Mucosa of gallbladder (tissue), 1 donor: ENCODE results near the gene ATP1A1. TPM values are rescaled to one million over a fixed set of nuclear protein-coding genes. Genes with fewer than 3 reads are reported as not detected.

Experiments used
- DNase-seq: peaks from one replicate; pipeline ENCODE4 v3.0.0-alpha.2; 2020; ENCODE audit warnings: low spot score
- total RNA-seq: library from RNA; stranded (reverse); gene quantifications from one replicate; pipeline ENCODE4 v1.2.1, GENCODE V29; 2021
- donor health status: DM: no; HTN: no; CAD: no.

Gene ATP1A1
- total RNA-seq, 1 donor from 2014 or later, result 2,502 TPM

- DNase-seq, result peak; percentile 4
Observed at GRCh38 chr1:116414364-116414763, 41.3 kb downstream of the ATP1A1 start.

GRCh38 chr1:116415200-116415698 is 42.2 kb downstream of the ATP1A1 start:
- DNase-seq, result no peak

DNA sequence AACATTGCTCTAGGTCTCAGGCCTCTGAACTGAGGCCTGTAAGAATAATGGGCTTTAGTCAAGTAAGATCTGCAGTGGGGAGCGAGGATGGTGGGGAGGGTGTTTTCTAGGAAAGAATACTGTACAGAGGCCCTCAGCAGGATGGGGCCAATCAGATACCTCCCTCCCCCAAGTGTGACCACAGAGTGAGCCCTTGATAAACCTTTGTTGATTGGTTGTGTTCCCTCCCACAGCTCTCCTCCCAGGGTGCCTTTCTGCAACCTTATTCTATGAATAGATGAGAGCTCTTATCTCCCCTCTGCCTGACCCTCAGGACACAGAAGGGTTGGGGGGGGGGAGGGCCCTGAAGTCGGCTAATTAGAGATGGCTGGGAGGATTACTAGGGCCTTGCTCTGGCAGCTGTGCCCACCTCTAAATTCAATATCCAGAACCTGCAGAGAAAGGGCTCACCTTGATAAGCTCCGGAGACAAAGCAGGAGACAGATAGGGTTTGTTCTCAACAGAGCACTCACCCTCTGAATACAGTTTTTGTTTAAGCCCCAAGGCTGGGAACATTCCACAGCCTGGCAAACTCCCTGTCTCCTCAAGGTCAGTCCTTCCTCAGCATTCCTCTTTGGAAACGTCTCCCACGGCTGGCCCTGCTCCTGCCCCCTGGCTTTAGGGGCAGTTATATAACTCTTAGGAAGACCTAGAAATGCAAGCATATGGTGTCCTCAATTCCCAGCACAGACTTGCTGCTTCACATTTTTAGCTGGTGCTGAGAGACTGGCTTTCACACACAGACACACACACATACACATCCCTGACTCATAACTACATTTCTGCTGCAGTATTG is 42.9 kb downstream of the ATP1A1 start:
- no peak for DNase-seq

GRCh38 chr1:116416854-116417513 is 43.9 kb downstream of the ATP1A1 start:
- no peak for DNase-seq

DNA sequence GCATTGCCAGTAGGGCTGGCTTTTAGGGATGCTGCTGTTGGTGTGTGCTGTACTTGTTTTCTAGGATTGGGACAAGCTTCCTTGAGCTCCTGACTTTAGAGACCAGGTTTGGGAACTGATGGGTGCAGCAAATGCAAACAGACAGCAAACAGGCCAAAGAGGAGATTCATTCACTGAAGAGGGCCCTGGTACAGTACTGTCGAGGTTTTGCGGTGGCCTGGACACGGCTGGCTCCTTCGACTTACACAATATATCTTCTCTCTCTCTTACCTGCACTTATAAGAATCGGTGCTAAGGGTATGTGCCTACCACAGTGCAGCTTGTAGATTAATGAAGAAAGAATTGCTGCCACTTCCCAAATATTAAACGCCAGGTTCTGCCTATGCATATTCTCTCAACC is 44.6 kb downstream of the ATP1A1 start:
- DNase-seq, result no peak

DNA sequence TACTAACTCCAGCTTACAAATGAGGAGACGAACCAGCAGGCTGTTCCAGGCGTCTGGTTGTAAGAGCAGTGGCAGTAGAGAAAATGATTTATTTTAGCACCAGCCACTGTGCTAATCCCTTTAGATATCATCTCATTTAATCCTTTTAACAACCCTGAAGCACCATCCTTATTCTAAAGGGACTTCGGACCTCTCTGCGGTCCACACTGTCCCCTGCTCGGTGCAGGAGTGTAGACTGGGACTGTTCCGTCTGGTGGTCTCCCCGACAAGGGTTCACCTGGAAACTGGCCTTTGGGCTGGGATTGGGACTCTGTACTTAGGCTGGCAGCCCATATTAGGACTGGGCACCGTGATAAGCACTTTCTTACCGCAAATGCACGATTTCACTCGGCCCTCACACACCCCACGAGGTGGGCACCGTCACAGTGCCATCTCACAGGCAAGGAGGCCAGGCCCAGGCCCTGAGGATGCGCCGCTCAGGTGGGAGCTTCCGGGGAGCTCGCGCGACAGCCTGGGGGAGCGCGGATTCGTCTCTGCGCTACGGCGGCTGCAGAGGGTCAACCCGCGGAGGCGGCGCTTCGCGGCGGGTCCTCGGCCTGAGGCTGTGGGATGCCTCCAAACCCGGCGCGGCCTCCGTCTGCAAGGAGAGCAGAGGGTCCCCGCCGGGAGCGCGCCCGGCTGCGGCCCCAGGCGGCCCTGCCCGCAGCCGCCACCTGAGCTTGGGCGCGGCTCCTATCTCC is 45.2 kb downstream of the ATP1A1 start:
- DNase-seq, result peak; percentile 81

GRCh38 chr1:116420417-116421200 is 47.6 kb downstream of the ATP1A1 start:
- DNase-seq, result no peak

DNA sequence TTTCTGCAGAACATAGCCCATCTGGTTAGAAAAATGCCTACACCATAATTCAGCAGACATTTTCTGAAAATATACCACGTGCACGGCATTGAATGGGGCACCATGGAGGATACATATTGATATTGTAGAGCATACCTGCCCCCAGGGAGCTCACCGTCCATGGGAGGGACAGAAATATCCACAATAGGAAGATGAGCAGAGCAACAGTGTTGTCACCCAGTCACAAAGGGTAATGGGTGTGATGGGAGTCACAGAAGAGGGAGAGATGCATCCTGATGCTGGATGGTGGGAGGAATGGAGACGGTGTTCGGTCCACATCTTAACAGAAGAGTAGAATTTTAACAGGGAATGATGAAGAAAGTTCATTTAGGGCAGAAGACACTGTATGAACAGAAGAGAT is 51.4 kb downstream of the ATP1A1 start:
- no peak for DNase-seq

GRCh38 chr1:116424863-116425262 is 51.8 kb downstream of the ATP1A1 start:
- DNase-seq, result no peak

DNA sequence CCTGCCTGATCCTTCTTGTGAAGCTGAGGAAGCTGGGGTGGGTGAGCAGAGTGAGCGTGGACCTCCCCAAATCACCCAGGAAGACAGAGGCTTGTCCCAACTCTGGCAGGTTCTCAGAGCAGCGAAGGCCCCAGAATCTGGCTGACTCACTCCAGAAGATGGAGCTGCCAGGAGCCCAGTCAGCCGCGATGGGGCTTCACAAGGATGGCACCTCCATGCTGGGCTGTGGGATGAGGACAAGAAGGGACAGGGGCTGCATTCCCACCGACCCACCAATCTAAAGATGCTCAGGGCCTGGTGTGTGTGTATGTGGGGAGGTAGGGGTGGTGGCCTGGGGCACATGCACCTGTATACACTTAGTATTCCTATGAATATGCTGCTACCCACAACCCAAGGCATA is 52.9 kb downstream of the ATP1A1 start:
- DNase-seq, result no peak

DNA sequence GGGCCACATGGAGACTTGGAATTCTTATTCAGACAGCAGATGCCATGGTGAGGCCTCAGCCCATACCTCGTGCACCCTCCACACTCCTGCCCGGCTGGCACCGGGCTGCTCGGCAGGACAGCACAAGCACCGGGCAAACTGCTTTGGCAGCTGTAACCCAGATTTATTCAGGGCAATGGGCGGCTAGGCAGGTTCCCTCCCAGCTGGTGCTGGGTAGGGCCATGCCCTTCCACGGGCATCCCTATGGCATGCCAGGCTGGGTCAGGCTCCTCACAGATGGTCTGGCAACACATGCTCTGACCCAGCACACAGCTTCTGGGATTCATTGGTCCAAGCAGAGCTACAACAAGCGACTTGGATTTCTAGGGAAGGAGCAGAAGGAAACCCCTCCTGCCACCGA is 53.4 kb downstream of the ATP1A1 start:
- DNase-seq, result no peak

DNA sequence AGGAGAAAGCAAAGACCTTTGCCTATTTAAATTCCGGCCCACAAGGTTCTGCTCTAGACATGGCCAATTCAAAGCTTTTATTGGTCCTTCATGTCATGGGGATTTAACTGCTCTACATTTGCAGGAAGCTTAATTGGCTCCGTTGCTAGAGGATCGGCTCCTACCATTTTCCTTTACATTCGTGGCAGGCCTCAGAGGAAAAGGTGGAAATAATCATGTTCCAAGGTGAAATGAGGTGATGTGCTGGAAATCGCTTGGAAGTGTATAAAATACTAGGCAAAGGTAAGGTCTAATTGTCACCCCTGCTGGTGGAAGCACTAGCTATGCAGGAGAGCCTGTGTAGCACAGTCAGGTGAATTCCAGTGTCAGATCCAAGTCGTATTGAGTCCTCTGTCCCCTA is 55.5 kb downstream of the ATP1A1 start:
- no peak for DNase-seq

DNA sequence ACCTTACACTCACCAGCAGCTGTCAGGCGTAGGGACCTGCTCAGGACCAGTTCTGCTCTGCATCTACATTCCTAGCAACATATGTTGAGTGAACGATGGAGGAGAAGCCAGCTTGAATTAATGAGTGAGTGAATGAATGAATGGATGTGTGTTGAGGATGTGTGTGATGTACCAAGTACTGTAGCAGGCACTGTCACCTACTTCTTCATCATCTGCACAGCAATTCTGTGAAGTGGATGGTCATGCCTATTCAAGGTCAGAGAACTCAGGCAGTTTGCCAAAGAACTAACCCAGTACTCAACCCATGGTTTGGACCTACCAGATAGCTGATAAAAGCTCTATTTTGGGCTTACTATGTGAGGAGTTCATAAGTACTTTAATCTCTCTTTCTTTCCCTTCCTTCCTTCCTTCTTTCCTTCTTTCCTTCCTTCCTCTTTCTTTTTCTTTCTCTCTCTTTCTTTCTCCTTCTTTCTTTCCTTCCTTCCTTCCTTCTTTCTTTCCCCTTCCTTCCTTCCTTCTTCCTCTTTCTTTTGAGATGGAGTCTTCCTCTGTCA is 56.9 kb downstream of the ATP1A1 start:
- DNase-seq, result no peak

DNA sequence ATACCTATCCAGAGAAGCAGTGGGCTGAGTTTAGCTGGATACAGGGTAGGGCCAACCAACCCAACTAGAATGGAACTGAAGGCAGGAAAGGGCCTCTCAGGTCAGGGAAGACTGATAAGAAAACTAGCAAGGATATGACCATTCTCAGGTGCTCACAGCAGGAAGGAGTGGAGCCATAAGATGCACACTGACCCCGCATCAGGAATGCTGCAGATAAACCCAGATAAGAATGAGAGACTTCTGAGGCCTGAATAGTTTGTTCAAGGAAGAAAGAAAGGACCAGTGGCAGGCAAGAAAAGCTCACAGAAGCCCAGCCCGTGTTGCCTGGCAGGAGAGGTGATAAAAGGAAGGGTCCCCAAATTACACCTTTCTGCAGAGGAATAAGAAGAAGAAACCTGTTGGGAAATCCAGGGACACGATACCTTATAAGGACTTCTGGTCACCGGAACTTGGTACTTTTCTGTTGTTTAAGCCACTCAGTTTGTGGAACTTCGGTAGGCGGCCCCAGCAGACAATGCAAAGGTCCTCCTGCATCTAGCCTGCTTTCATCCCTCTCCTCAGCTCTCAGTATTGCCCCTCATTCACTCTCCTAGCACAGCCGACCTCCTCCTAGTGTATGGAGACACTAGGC is 58.9 kb downstream of the ATP1A1 start:
- DNase-seq, result no peak

- DNase-seq, result no peak
Observed at GRCh38 chr1:116432655-116433265, 59.7 kb downstream of the ATP1A1 start.

DNA sequence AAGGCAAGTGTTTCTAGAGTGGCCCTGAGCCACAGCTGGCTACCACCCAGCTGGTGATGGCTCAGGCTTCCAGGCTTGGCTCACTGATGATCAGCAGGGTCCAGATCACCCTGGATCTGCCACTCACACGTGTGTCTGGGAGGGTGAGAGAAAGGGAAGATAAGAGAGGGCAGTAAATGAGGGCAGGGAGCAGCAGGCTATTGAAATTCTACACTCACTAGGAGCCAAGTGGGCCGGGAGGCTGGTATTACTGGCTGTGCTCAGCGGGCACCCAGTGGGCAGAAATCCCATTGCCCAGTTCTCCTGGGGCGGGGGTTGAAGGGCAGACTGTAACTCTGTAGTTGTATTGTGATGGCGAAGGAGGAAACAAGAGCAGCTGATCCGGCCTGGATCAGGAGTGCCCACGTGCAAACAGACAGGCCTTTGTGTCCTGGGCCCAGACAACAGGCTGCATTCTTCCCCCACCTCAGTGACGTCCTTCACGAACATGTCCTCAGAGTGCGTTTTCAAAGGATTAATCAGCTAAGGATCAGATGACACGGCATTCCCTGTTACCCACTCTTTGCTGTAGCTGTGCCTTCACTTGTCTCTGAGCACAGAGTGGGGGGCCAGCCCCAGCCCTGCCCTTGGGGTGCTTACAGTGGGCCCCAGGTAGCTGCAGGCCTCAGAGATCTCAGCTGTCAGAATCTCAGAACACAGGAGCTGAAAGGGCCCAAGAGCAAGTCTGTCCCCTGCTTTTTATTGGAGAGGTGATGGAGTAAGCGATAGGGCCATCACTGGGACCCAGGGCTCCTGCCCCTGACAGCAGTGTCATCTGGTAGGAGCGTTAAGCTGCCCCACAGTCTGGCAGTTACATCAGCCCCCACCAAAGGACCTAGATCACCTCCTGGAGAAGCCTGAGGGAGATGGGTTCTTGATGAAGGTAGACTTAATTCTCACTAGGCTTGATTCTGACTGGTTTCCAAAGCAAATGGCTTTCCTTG is 60.5 kb downstream of the ATP1A1 start:
- DNase-seq, result peak; percentile 86

- DNase-seq, result no peak
Observed at GRCh38 chr1:116434849-116435248, 61.8 kb downstream of the ATP1A1 start.

DNA sequence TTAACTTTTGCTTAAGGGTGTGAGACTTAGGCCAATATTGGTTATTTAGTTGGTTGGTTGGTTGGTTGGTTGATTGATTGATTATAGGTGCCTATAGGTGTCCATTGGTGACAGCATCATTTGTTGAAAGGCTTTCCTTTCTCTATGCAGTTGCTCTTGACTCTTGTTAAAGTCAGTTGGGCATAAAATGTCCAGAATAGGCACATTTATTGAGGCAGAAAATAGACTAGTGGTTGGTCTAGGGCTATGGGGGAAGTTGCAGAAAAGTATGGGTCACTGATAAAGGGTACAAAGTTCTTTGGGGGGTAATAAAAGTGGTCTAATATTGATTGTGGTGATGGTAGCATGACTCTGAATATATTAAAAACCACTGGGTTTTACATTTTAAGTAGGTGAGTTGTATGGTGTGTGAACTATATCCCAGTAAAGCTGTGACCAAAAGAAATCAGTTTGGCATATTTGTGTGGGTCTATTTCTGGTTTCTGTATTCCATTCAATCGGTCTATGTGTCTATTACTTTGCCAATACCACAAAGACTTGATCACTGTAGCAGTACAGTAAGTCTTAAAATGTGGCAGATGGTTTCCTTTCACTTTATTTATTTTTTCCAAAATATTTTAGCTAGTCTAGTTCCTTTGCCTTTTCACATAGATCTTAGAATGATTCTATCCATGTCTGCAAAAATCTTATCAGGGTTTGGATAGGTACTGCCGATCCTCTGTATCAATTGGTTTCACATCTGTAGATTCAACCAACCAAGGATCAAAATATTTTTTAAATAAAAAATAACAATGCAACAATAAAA is 63.0 kb downstream of the ATP1A1 start:
- no peak for DNase-seq
